Activated CD4-positive, CD25-positive, alpha-beta regulatory T cell treated with anti-CD3 and anti-CD28 coated beads, Interleukin-2, amount 50 U/mL, for 24 hours (primary cell): ENCODE data around the gene ZNF217.
"Not testable (repeated sequence)": the region's sequence is repeated elsewhere in the genome, so short reads cannot be mapped to it uniquely, and the experiment has no call there.

Experiments
- ATAC-seq, 2 donors: fragments of 150-1000 bp; cut with Tn5 transposase; one replicate each; pipeline ENCODE4 v1.10.0; 2021; ENCODE audit warnings: mild to moderate bottlenecking in 1 of 2, moderate library complexity in 1 of 2

Gene ZNF217

GRCh38 chr20:53562104-53562764, 31.4 kb downstream of the ZNF217 start:
- not testable (repeated sequence) for ATAC-seq

DNA sequence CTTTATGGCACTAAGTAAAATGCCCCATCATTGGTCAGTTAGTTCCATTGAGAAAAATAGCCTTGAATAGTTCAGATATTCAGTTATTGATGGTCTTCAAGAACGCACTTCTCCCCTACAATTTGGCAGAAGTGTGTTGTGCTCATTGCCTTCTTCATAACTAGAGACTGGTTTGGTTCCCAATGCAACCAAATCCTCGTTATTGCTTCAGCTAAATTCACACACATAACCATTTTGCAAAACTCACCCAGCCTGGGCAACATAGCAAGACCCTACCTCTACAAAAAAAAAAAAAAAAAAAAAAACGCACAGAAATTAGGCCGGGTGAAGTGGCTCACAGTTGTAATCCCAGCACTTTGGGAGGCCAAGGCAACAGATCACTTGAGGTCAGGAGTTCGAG, 32.1 kb downstream of the ZNF217 start:
- ATAC-seq = no peak

DNA sequence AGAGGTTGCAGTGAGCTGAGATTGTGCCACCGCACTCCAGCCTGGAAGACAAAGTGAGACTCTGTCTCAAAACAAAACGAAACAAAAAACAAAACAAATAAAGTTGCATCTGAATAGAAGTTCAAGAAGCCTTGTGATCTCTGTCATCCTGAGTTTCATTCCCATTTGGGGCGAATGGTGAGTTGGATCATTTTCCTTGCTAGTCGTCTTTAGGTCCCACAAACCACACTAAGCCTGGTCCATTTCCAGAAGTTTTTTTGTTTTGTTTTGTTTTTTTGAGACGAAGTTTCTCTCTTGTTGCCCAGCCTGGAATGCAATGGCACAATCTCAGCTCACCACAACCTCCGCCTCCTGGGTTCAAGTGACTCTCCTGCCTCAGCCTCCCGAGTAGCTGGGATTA, 33.8 kb downstream of the ZNF217 start:
- ATAC-seq = no peak

GRCh38 chr20:53557130-53557529, 36.5 kb downstream of the ZNF217 start:
- no peak for ATAC-seq

DNA sequence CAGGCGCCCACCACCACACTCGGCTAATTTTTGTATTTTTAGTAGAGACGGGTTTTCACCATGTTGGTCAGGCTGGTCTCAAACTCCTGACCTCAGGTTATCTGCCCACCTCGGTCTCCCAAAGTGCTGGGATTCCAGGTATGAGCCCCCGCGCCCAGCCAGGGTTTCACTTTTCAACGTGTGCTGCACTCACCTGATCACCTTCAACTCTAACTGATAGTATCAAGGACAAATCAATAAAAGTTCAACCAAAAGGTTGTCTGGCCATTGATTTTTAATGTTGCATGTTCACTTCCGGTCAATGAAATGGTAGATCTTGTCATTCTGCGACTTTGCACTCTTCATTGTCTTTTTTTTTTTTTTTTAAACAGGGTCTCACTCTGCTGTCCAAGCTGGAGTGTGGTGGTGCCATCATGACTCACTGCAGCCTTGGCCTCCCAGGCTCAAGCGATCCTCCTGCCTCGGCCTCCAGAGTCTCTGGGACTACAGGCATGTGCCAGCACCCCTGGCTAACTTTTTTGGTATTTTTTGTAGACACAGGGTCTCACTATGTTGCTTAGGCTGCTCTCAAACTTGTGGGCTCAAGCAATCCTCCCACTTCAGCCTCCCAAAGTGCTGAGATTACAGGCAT, 37.3 kb downstream of the ZNF217 start:
- no peak for ATAC-seq

- ATAC-seq = no peak
Measured at GRCh38 chr20:53555816-53556215, 37.8 kb downstream of the ZNF217 start.

- no peak for ATAC-seq
Measured at GRCh38 chr20:53555081-53555480, 38.6 kb downstream of the ZNF217 start.

DNA sequence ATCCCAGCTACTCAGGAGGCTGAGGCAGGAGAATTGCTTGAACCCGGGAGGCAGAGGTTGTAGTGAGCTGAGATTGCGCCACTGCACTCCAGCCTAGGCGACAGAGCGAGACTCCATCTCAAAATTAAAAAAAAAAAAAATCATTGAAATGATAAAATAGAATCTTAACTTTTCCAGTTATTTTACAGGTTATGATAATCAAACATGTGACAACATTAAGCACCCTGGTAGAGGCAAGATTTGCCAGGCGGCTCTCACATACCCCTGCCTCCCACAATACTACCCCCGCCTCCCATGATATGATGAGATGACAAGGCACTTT, 41.1 kb downstream of the ZNF217 start:
- not testable (repeated sequence) for ATAC-seq

GRCh38 chr20:53551719-53552571, 41.7 kb downstream of the ZNF217 start:
- not testable (repeated sequence) for ATAC-seq

GRCh38 chr20:53550280-53551187, 43.1 kb downstream of the ZNF217 start:
- ATAC-seq = no peak

- ATAC-seq = no peak
Measured at GRCh38 chr20:53547664-53548239, 45.9 kb downstream of the ZNF217 start.

GRCh38 chr20:53539516-53539915, 54.1 kb downstream of the ZNF217 start:
- no peak for ATAC-seq

DNA sequence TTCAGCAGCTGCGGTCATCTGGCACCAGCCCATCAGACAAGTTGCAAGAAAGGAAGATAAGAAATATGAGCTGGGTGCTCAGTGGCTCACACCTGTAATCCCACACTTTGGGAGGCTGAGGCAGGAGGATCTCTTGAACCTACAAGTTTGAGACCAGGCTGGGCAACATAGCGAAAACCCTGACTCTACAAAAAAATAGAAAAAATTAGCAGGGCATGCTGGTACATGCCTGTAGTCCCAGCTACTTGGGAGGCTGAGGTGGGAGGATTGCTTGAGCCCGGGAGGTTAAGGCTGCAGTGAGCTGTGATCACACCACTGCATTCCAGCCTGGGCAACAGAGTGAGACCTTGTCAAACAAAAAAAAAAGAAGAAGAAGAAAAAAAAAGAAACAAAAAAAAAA, 57.3 kb downstream of the ZNF217 start:
- ATAC-seq = not testable (repeated sequence)

GRCh38 chr20:53535878-53536277, 57.8 kb downstream of the ZNF217 start:
- no peak for ATAC-seq

DNA sequence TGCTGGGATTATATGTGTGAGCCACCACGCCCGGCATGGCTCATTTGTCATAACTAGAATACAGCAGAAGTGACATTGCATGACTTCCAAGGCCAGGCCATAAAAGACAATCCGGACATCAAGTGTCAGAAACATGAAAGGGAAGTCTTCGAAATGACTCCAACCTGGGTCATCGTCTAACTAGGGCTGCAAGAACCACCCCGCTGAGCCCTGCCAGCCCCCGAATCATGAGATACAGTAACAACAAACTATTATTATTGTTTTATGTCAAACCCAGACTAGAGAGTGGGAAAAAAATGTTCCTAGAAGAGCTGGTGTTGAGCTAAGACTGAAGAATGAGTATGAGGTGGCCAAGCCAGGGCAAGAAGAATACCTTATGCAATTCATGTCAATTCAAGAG, 59.6 kb downstream of the ZNF217 start:
- no peak for ATAC-seq

GRCh38 chr20:53533500-53533899, 60.1 kb downstream of the ZNF217 start:
- no peak for ATAC-seq

DNA sequence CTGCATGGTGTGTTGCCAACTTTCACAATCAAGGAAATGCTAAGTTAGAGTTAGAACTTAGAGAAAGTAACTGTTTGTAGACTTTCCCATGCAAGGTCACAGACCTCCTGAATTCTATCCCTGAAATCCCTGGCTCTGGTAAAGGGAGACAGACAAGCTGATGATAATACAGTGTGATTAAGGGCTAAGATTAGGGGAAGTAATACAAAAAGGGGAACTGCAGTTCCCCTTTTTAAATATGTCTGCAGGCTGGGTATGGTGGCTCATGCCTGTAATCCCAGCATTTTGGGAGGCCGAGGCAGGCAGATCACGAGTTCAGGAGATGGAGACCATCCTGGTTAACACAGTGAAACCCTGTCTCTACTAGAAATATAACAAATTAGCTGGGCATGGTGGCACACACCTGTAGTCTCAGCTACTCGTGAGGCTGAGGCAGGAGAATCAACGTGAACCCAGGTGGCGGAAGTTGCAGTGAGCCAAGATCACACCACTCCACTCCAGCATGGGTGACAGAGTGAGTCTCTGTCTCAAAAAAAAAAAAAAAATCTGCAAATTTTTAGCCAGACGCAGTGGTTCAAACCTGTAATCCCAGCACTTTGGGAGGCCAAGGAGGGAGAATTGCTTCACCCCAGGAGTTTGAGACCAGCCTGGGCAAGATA, 60.9 kb downstream of the ZNF217 start:
- not testable (repeated sequence) for ATAC-seq

DNA sequence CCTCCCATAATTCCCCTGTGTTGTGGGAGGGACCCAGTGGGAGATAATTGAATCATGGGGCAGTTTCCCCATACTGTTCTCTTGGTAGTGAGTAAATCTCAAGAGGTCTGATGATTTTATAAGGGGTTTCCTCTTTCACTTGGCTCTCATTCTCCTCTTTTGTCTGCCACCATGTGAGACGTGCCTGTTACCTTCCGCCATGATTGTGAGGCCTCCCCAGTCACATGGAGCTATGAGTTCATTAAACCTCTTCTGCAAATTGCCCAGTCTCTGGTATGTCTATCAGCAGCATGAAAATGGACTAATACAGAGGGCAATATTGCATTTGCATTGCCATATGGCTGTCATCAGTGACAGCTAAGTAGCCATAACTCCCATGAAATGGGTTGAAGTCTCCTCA, 63.2 kb downstream of the ZNF217 start:
- ATAC-seq = no peak

DNA sequence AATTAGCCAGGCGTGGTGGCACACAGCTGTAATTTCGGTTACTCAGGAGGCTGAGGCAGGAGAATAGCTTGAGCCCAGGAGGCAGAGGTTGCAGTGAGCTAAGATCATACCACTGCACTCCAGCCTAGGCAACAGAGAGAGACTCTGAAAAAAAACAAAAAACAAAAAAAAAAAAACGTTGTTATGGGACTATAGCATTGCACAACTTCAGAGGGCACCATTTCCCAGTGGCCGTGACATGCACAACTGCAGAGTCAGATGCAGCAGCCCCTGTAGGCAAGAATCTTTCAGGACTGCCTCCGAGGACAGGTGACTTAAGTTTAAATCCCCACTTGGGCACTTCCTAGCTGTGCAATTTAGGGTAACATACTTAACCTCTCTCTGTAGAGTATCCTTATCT, 64.0 kb downstream of the ZNF217 start:
- ATAC-seq = no peak

DNA sequence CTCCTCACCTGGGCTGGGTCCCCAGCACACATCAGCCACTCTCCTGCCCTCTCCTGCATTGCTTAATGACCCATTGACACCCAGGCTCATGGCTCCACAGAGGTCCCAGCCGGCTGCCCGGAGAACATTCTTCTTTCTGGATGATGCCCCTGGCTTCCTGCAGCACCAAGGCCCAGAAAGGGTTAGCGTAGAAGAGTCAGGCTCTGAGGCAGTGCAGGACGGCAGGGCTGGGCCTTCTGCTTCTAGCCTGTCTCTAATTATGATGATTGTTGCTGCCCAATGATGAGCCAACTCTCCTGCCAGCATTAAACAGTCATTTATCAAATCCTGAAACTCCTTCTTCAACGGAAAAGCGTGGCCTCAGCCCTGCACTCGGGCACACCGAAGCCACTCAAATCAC, 66.4 kb downstream of the ZNF217 start:
- ATAC-seq = no peak

DNA sequence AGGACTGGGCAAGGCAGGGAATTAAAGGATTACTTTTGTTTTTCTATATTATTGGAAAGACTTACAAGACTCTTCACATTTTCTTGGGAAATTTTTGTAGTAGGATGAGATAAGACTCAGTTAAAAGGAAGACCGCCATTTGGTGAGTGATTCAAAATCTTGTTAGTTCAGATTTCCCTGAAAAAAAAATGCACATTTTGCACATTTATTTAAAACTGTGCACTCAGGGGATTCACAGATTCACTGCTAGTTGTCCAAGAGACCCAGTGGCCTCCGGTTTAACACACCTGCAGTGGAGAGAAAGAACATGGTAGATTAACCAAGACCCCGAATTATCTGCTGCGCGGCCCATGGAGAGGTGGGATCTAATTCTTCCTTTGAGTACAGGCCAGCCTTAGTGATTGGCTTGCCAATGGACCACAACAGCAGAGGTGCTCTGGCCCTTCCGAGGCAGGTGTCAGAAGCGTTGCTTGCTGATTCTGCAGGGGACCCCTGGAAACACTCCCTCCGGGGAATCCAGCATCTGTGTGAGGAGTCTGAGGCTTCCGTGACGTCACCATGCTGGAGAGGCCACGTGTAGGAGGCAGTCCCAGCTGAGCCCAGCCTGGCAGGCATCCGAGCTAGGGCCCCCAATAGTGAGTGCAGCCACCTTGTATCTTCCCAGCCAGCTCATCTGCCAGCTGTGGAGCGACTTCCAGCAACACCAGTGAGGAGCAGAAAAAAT, 68.9 kb downstream of the ZNF217 start:
- ATAC-seq = no peak
